ENCODE results near the gene AQP2. TPM values are rescaled to one million over a fixed set of nuclear protein-coding genes. Genes with fewer than 3 reads are reported as not detected.

Gene AQP2
- total and polyA plus RNA-seq, 2 of the 13 experiments (the other 11 are each of a cell fraction or from before 2014, with no cell fraction given): not detected

GRCh38 chr12:49933796-49934195 is 16.7 kb upstream of the AQP2 start:
- POLR2A ChIA-PET: no interaction called here
- intact Hi-C loops (cut with micrococcal nuclease; ENCODE audit: unreplicated experiment): no loop called here
- FAIRE-seq: no peak

More at GRCh38 chr12:49933796-49934195, 16.7 kb upstream of the AQP2 start:
- 45% methylated on average over 5 of the region's 5 CpGs for WGBS (ENCODE audit: low lambda C conversion rate)
- no peak overlapping the region for H3K4me3 ChIP-seq (replicated peaks in 1 of 3; ENCODE audit: insufficient read depth in 1 of 3, low read depth in 2 of 3, low read length in 3 of 3)
- TF ChIP-seq, protein P1, sequence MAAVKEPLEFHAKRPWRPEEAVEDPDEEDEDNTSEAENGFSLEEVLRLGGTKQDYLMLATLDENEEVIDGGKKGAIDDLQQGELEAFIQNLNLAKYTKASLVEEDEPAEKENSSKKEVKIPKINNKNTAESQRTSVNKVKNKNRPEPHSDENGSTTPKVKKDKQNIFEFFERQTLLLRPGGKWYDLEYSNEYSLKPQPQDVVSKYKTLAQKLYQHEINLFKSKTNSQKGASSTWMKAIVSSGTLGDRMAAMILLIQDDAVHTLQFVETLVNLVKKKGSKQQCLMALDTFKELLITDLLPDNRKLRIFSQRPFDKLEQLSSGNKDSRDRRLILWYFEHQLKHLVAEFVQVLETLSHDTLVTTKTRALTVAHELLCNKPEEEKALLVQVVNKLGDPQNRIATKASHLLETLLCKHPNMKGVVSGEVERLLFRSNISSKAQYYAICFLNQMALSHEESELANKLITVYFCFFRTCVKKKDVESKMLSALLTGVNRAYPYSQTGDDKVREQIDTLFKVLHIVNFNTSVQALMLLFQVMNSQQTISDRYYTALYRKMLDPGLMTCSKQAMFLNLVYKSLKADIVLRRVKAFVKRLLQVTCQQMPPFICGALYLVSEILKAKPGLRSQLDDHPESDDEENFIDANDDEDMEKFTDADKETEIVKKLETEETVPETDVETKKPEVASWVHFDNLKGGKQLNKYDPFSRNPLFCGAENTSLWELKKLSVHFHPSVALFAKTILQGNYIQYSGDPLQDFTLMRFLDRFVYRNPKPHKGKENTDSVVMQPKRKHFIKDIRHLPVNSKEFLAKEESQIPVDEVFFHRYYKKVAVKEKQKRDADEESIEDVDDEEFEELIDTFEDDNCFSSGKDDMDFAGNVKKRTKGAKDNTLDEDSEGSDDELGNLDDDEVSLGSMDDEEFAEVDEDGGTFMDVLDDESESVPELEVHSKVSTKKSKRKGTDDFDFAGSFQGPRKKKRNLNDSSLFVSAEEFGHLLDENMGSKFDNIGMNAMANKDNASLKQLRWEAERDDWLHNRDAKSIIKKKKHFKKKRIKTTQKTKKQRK (IDR thresholded peaks at IDR 0.05; ENCODE audit: low read length): no peak
- TF ChIP-seq, protein P2, sequence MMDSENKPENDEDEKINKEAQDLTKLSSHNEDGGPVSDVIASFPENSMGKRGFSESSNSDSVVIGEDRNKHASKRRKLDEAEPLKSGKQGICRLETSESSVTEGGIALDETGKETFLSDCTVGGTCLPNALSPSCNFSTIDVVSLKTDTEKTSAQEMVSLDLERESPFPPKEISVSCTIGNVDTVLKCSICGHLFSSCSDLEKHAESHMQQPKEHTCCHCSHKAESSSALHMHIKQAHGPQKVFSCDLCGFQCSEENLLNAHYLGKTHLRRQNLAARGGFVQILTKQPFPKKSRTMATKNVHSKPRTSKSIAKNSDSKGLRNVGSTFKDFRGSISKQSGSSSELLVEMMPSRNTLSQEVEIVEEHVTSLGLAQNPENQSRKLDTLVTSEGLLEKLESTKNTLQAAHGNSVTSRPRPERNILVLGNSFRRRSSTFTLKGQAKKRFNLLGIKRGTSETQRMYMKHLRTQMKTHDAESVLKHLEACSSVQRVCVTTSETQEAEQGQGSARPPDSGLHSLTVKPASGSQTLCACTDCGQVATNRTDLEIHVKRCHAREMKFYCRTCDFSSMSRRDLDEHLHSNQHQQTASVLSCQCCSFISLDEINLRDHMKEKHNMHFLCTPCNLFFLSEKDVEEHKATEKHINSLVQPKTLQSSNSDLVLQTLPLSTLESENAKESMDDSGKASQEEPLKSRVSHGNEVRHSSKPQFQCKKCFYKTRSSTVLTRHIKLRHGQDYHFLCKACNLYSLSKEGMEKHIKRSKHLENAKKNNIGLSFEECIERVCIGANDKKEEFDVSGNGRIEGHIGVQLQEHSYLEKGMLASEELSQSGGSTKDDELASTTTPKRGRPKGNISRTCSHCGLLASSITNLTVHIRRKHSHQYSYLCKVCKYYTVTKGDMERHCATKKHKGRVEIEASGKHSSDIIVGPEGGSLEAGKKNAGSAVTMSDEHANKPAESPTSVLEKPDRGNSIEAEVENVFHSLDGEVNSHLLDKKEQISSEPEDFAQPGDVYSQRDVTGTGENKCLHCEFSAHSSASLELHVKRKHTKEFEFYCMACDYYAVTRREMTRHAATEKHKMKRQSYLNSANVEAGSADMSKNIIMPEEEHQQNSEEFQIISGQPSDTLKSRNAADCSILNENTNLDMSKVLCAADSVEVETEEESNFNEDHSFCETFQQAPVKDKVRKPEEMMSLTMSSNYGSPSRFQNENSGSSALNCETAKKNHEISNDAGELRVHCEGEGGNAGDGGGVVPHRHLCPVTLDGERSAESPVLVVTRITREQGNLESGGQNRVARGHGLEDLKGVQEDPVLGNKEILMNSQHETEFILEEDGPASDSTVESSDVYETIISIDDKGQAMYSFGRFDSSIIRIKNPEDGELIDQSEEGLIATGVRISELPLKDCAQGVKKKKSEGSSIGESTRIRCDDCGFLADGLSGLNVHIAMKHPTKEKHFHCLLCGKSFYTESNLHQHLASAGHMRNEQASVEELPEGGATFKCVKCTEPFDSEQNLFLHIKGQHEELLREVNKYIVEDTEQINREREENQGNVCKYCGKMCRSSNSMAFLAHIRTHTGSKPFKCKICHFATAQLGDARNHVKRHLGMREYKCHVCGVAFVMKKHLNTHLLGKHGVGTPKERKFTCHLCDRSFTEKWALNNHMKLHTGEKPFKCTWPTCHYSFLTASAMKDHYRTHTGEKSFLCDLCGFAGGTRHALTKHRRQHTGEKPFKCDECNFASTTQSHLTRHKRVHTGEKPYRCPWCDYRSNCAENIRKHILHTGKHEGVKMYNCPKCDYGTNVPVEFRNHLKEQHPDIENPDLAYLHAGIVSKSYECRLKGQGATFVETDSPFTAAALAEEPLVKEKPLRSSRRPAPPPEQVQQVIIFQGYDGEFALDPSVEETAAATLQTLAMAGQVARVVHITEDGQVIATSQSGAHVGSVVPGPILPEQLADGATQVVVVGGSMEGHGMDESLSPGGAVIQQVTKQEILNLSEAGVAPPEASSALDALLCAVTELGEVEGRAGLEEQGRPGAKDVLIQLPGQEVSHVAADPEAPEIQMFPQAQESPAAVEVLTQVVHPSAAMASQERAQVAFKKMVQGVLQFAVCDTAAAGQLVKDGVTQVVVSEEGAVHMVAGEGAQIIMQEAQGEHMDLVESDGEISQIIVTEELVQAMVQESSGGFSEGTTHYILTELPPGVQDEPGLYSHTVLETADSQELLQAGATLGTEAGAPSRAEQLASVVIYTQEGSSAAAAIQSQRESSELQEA (CRISPR knock-in tag; IDR thresholded peaks at IDR 0.05; ENCODE audit: not compliant biosample characterization): no peak
- TF ChIP-seq RAD21 (CRISPR knock-in tag; IDR thresholded peaks at IDR 0.05): no peak
- H4K20me1 ChIP-seq (ENCODE audit: insufficient read depth, low read length): no peaks in the 10 kb centered on the region
- no peaks in the 10 kb centered on the region for H3K79me2 ChIP-seq (ENCODE audit: insufficient read depth, low read length)
- no peak overlapping the region for H3K9ac ChIP-seq (ENCODE audit: insufficient read depth, low read depth, low read length)
- no peaks in the 10 kb centered on the region for H3K4me1 ChIP-seq (ENCODE audit: insufficient read depth, low read length)
- no peaks in the 10 kb centered on the region for H3K9me3 ChIP-seq (ENCODE audit: low read length)
- CTCF ChIA-PET (ENCODE audit: low intra/inter-chr PET ratio, low total read pairs): no interaction called here
- H3K4me2 ChIP-seq (ENCODE audit: low read depth, low read length): no peak overlapping the region
- DNase-seq (ENCODE audit: low spot score) (no peak), ATAC-seq (no peak)
- no peak overlapping the region for H2AFZ ChIP-seq (ENCODE audit: low read length)
- in situ Hi-C loops (cut with HindIII; ENCODE audit: extremely low pct_ligation_motif_present, low pct_unique_long_range_greater_than_20kb): no loop called here
- H3K27me3 ChIP-seq (ENCODE audit: control insufficient read depth in 1 of 2, insufficient read depth in 2 of 2, low read length in 2 of 2): peaks cover 0 to 4% of the 10 kb centered on the region in 2 experiments; a peak in 1 of 5 replicates
- H3K27ac ChIP-seq (ENCODE audit: extremely low read length, insufficient read depth, low read length): no peak overlapping the region
- BruUV-seq (replicated peaks): no TSS peak
- H3K36me3 ChIP-seq (replicated peaks in 1 of 2; ENCODE audit: control insufficient read depth in 1 of 2, insufficient read depth in 2 of 2, low read length in 2 of 2): no peaks in the 10 kb centered on the region

Data from HepG2 (cell line).